HEK293 (cell line): ENCODE results near the gene LMNA.
A peak's percentile ranks its signal among the peaks of the same experiment; 100 is the strongest.

ENCODE experiments used
- BCL6B ChIP-seq: fragments of 450-650 bp; formaldehyde crosslinking; IDR thresholded peaks from 2 replicates; pipeline ENCODE4 v1.5.1; 2017; ENCODE audit warnings: missing biosample characterization, missing genetic modification characterization
- GLI2 ChIP-seq: fragments of 450-650 bp; formaldehyde crosslinking; IDR thresholded peaks from 2 replicates; pipeline ENCODE4; 2017; ENCODE audit warnings: missing biosample characterization, missing genetic modification characterization, low read depth, borderline replicate concordance
- KLF1 ChIP-seq: fragments of 450-650 bp; formaldehyde crosslinking; IDR thresholded peaks from 2 replicates; pipeline ENCODE4 v1.5.1; 2016; ENCODE audit warnings: missing biosample characterization, missing genetic modification characterization
- MYNN ChIP-seq: fragments of 450-650 bp; formaldehyde crosslinking; IDR thresholded peaks from 2 replicates; pipeline ENCODE4 v1.5.1; 2016; ENCODE audit warnings: missing biosample characterization, missing genetic modification characterization, borderline replicate concordance
- PRDM2 ChIP-seq: fragments of 450-650 bp; formaldehyde crosslinking; IDR thresholded peaks from 2 replicates; pipeline ENCODE4 v1.5.1; 2016; ENCODE audit warnings: missing biosample characterization, missing genetic modification characterization, borderline replicate concordance
- REPIN1 ChIP-seq: fragments of 450-650 bp; formaldehyde crosslinking; IDR thresholded peaks from 2 replicates; pipeline ENCODE4 v1.5.1; 2017; ENCODE audit warnings: missing biosample characterization, missing genetic modification characterization, low read depth
- SP3 ChIP-seq: fragments of 450-650 bp; formaldehyde crosslinking; IDR thresholded peaks from 2 replicates; pipeline ENCODE4 v1.5.1; 2016; ENCODE audit warnings: missing biosample characterization, missing genetic modification characterization
- SP7 ChIP-seq: fragments of 450-650 bp; formaldehyde crosslinking; IDR thresholded peaks from 2 replicates; pipeline ENCODE4 v1.5.1; 2016; ENCODE audit warnings: missing biosample characterization, missing genetic modification characterization
- YY1 ChIP-seq: fragments of 450-650 bp; formaldehyde crosslinking; IDR thresholded peaks from 2 replicates; pipeline ENCODE4 v1.5.1; 2018; ENCODE audit warnings: missing biosample characterization, missing genetic modification characterization
- ZNF133 ChIP-seq: fragments of 450-650 bp; formaldehyde crosslinking; IDR thresholded peaks from 2 replicates; pipeline ENCODE4 v1.5.1; 2016; ENCODE audit warnings: missing biosample characterization, missing genetic modification characterization
- ZNF148 ChIP-seq: fragments of 450-650 bp; formaldehyde crosslinking; IDR thresholded peaks from 2 replicates; pipeline ENCODE4 v1.5.0; 2017; ENCODE audit warnings: missing biosample characterization, missing genetic modification characterization, borderline replicate concordance
- ZNF184 ChIP-seq: fragments of 450-650 bp; IDR thresholded peaks from 2 replicates; pipeline ENCODE4 v1.5.1; 2018; ENCODE audit warnings: missing biosample characterization, mild to moderate bottlenecking, missing genetic modification characterization
- ZNF19 ChIP-seq: fragments of 450-650 bp; formaldehyde crosslinking; IDR thresholded peaks from 2 replicates; pipeline ENCODE4; 2016; ENCODE audit warnings: missing biosample characterization, missing genetic modification characterization, low read depth
- ZNF214 ChIP-seq: fragments of 450-650 bp; formaldehyde crosslinking; IDR thresholded peaks from 2 replicates; pipeline ENCODE4 v1.5.1; 2017; ENCODE audit warnings: missing biosample characterization, mild to moderate bottlenecking, missing genetic modification characterization, borderline replicate concordance
- ZNF223 ChIP-seq: fragments of 450-650 bp; formaldehyde crosslinking; IDR thresholded peaks from 2 replicates; pipeline ENCODE4 v1.5.1; 2016; ENCODE audit warnings: missing biosample characterization, missing genetic modification characterization
- ZNF266 ChIP-seq: fragments of 450-650 bp; formaldehyde crosslinking; IDR thresholded peaks from 2 replicates; pipeline ENCODE4 v1.5.1; 2016; ENCODE audit warnings: missing biosample characterization, missing genetic modification characterization, low read depth
- ZNF292 ChIP-seq: fragments of 450-650 bp; formaldehyde crosslinking; IDR thresholded peaks from 2 replicates; pipeline ENCODE4 v1.5.1; 2016; ENCODE audit warnings: low read depth, missing biosample characterization, missing genetic modification characterization, borderline replicate concordance
- ZNF423 ChIP-seq: fragments of 450-650 bp; formaldehyde crosslinking; IDR thresholded peaks from 2 replicates; pipeline ENCODE4 v1.5.1; 2016; ENCODE audit warnings: missing biosample characterization, missing genetic modification characterization
- ZNF501 ChIP-seq: fragments of 450-650 bp; formaldehyde crosslinking; IDR thresholded peaks from 2 replicates; pipeline ENCODE4 v1.5.1; 2016; ENCODE audit warnings: missing biosample characterization, missing genetic modification characterization
- ZNF629 ChIP-seq: fragments of 450-650 bp; formaldehyde crosslinking; IDR thresholded peaks from 2 replicates; pipeline ENCODE4 v1.5.1; 2017; ENCODE audit warnings: missing biosample characterization, missing genetic modification characterization
- ZNF654 ChIP-seq: fragments of 450-650 bp; formaldehyde crosslinking; IDR thresholded peaks from 2 replicates; pipeline ENCODE4 v1.5.1; 2016; ENCODE audit warnings: low read depth, missing biosample characterization, missing genetic modification characterization
- ZNF768 ChIP-seq: fragments of 450-650 bp; formaldehyde crosslinking; IDR thresholded peaks from 2 replicates; pipeline ENCODE4 v1.5.1; 2018; ENCODE audit warnings: missing biosample characterization, mild to moderate bottlenecking, missing genetic modification characterization
- ZNF830 ChIP-seq: fragments of 450-650 bp; IDR thresholded peaks from 2 replicates; pipeline ENCODE4 v1.5.0; 2018; ENCODE audit warnings: missing biosample characterization, missing genetic modification characterization, low read depth, mild to moderate bottlenecking, moderate library complexity
- TF ChIP-seq, protein P1 (sequence below): fragments of 450-650 bp; formaldehyde crosslinking; IDR thresholded peaks from 2 replicates; pipeline ENCODE4 v1.5.1; 2016; ENCODE audit warnings: missing biosample characterization, missing genetic modification characterization
- TF ChIP-seq, protein P2 (sequence below): fragments of 450-650 bp; formaldehyde crosslinking; IDR thresholded peaks from 2 replicates; pipeline ENCODE4 v1.5.1; 2016; ENCODE audit warnings: missing biosample characterization, missing genetic modification characterization

LMNA gene

DNA sequence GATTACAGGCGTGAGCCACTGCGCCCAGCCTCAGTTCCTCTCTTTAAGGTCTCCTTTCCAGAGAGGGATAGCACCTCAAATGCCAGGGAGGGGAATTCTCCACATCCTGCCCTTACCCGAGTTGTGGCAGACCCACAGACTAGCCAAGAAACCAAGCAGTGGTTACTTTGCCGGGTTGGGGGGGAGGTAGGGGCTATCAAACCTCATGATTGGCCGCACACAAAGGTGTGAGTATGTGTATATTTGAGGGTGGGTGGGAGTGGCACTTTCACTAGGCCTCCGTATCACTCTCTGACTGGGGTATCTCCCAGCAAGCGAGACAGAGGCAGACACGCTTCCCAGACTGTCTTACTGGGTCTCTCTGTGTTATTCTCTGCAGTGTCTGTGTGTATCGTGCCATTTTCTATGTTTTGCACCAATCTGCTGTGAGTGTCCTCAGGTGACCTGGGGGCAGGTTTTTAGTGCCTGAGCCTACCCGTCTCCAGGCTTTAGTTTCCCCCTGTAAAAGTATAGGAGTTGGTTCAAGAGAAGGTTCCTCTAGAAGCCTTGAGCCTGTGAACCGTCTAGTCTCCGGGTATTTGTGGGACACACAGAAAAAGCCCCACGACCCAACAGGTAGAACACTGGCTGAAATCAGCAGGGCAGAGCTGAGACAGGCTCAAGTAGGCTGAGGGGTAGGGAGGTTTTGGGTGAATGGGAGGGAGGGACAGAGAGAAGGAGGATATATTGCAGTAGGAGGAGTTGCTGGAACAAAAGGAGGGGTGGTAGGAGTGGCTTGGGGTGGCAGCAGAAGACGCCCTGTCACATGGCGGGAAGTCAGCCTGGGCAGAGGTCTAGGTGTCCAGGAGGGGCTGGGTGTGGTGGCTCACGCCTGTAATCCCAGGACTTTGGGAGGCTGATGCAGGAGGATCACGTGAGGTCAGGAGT is 10.3 kb downstream of the LMNA start (continued):
- TF ChIP-seq ZNF148 (tag by site-specific recombination), result no peak
- peak; percentile 98 for TF ChIP-seq KLF1
- TF ChIP-seq ZNF768 (tag by site-specific recombination), result no peak
- TF ChIP-seq ZNF184 (tag by site-specific recombination), result no peak
- no peak for TF ChIP-seq GLI2 (tag by site-specific recombination)
- no peak for TF ChIP-seq ZNF292 (tag by site-specific recombination)
- no peak for TF ChIP-seq MYNN (tag by site-specific recombination)
- no peak for TF ChIP-seq ZNF629 (tag by site-specific recombination)
- peak; percentile 80 for TF ChIP-seq SP7
- TF ChIP-seq PRDM2 (tag by site-specific recombination), result no peak
- TF ChIP-seq YY1 (tag by site-specific recombination), result no peak
- no peak for TF ChIP-seq ZNF654 (tag by site-specific recombination)
- no peak for TF ChIP-seq ZNF423
- TF ChIP-seq ZNF830 (tag by site-specific recombination), result no peak
- no peak for TF ChIP-seq ZNF266 (tag by site-specific recombination)
- peak; percentile 64 for TF ChIP-seq SP3 (tag by site-specific recombination)
- no peak for TF ChIP-seq ZNF214
- TF ChIP-seq REPIN1 (tag by site-specific recombination), result no peak
- TF ChIP-seq, protein P1, sequence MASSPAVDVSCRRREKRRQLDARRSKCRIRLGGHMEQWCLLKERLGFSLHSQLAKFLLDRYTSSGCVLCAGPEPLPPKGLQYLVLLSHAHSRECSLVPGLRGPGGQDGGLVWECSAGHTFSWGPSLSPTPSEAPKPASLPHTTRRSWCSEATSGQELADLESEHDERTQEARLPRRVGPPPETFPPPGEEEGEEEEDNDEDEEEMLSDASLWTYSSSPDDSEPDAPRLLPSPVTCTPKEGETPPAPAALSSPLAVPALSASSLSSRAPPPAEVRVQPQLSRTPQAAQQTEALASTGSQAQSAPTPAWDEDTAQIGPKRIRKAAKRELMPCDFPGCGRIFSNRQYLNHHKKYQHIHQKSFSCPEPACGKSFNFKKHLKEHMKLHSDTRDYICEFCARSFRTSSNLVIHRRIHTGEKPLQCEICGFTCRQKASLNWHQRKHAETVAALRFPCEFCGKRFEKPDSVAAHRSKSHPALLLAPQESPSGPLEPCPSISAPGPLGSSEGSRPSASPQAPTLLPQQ (tag by site-specific recombination), result no peak
- no peak for TF ChIP-seq ZNF133
- TF ChIP-seq, protein P2, sequence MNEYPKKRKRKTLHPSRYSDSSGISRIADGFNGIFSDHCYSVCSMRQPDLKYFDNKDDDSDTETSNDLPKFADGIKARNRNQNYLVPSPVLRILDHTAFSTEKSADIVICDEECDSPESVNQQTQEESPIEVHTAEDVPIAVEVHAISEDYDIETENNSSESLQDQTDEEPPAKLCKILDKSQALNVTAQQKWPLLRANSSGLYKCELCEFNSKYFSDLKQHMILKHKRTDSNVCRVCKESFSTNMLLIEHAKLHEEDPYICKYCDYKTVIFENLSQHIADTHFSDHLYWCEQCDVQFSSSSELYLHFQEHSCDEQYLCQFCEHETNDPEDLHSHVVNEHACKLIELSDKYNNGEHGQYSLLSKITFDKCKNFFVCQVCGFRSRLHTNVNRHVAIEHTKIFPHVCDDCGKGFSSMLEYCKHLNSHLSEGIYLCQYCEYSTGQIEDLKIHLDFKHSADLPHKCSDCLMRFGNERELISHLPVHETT, result no peak
- no peak for TF ChIP-seq ZNF223 (tag by site-specific recombination)
- TF ChIP-seq ZNF501 (tag by site-specific recombination), result no peak
- TF ChIP-seq BCL6B (tag by site-specific recombination), result no peak
- no peak for TF ChIP-seq ZNF19 (tag by site-specific recombination)
